Tibial nerve (tissue), 3 donors: Measurements from ENCODE around the gene PHYKPL.

Experiments
- CTCF ChIP-seq, 5 experiments: fragments of 200-600 bp in 3 of 5; fragments of 450-650 bp in 2 of 5; sonication (generic) in 3 of 5; IDR thresholded peaks; one replicate each; pipeline ENCODE4 v1.5.1; 2016 to 2019; ENCODE audit warnings: antibody characterized with exemption in 5 of 5, mild to moderate bottlenecking in 3 of 5, moderate library complexity in 2 of 5
- POLR2A ChIP-seq, 2 donors: fragments of 450-650 bp; IDR thresholded peaks; one replicate each; pipeline ENCODE4 v1.6.1; 2017; ENCODE audit warnings: antibody characterized with exemption in 2 of 2, mild to moderate bottlenecking in 2 of 2, moderate library complexity in 2 of 2

GRCh38 chr5:178208540-178209227, 23.9 kb downstream of the PHYKPL start:
- TF ChIP-seq CTCF (IDR thresholded peaks at IDR 0.05) (no peak), POLR2A (IDR thresholded peaks at IDR 0.05) (no peak)
